Dedifferentiated amniotic fluid mesenchymal stem cell (primary cell): ENCODE measurements around the gene ZNF219.

Source experiments
- DNase-seq: peaks from one replicate; pipeline ENCODE4 v3.0.0-alpha.2; 2016; ENCODE audit errors: extremely low spot score

The ZNF219 gene

GRCh38 chr14:21069388-21070082 is 28.9 kb downstream of the ZNF219 start:
- no peak for DNase-seq

DNA sequence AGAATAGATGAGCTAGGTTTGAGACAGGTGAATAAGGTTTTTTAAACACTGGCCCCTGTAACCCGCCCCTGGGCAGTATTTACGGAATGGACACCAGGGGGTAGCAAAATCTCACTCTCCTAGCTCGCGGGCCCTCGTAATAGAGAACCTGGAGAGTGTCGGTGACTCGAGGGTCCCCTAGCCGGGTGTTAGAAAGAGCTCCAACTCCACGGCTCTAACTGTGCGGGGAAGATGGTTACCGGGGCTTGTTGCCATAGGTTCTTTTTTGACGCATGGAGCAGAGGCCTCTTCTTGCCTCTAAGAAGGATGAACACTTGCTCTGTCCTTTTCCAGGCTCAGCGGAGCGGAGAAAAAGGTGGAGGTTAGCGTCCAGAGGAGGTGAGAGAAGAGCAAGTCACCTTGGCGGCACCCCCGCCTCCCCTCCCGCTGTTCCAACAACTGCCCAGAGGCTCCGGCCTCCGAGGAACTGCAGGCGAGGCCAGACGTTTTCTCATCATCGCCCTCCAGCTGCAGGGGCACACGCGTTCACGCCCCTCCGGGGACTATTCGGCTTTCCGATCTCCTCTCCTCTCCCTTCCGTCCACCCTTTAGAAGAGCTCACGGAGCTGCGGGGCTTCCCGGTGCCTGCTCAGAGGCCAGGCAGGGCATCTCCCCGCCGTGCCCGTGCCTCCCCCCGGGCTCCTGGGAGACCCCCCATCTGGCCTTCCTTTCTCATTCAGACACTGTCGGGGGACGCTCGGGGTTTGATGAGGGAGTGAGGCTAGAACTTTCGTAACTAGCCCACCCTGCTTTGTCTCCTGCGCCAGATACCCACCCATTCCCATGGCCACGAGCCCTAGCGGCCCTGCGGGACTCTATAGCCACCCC is 29.7 kb downstream of the ZNF219 start:
- DNase-seq: peak; percentile 47

DNA sequence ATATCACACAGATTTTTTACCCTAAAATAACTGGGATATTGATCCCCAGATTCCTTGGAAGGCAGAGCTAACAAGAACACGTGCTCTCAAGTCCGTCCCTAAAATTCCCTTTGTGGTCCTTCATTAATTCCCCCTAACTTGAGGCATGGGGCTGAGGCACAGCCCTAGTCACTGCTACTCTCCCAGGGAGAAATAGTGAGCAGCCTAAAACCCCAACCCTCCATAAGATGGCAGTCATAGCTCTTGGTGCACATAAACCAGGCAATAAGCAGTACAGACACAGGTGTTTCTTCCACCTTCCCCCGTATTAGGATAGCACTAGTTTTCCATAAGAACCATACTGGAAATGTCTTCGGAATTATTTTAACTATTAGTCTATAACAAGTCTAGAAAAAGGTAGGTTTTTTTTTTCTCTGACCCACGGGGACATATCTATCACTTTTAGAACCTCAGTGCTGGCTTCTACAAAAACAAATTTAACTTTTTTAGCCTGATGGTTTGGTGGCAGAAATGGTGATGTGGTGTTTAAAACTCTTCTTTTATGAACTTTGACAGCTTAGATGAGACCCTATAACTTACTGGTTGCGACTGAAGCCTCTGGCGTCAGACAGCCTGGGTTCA is 31.5 kb downstream of the ZNF219 start:
- DNase-seq: no peak

- peak; percentile 30 for DNase-seq
Observed at GRCh38 chr14:21063479-21063878, 35.0 kb downstream of the ZNF219 start.

- DNase-seq: no peak
Observed at GRCh38 chr14:21061347-21061668, 37.1 kb downstream of the ZNF219 start.

DNA sequence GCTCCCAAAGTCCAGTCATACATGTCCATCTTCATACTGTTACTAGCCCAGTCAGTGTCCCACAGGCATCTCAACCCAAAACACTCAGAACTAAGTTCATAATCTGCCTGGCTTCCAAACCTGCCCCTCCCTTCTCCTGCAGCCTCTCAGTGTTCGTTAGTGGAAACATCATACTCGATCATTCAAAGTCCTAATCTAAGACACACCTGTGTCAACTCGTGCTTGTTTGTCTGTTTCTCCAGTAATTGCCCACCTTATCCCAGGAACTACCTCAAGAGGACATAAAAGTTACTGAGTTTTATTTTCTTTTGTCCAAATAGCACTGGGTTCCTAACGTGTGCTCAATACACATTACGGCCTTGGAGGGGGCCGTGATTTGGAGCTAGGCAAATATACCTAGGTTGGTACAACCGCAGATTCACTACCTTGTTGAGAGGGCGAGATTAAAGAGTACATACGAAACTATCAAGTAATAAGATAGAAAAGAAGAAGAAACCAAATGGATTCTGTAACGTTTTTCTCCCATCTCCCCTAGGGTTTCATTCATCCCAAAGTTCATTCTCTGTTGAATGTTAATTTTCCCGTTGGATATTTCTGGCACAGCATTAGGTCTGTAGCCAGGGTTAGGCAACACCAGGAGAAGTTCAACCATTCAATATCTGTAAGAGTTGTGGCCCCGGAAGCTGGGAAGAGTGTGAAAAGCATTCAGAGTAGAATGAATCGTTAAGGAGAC is 37.7 kb downstream of the ZNF219 start:
- DNase-seq: no peak

DNA sequence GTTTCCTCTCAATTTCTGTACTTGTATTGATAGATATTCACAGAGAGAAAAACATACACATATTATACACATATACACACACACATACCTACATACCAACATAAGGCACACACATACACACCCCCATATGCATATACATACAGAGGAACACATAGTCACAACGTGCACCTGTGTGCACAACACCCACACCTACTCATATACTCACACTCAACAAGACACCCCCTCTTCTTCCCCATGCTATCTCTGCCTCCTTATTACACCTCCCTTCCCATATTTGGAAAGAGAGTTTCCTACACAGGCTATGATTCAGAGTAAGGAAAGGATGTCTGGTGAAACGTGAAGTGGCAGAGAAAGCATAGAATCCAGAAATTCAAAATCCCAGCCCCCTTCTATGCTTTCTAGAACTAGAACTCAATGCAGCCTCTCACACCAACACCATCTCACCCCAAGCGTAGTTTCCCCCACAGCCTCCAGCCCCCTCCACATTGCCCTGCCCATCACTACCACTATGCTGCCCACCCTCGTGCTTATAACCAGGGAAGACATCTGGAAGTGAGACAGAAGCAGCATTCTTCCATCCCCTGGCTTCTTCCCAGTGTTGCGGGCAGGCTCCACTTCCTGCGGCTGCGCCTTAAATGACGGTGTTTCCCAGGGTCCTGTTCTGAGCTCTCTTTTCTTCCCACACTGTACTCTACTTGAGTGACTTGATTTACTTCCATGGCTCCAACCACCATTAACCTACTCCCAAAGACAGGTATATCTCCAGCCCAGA is 38.4 kb downstream of the ZNF219 start:
- no peak for DNase-seq

GRCh38 chr14:21058903-21059302 is 39.6 kb downstream of the ZNF219 start:
- DNase-seq: no peak

DNA sequence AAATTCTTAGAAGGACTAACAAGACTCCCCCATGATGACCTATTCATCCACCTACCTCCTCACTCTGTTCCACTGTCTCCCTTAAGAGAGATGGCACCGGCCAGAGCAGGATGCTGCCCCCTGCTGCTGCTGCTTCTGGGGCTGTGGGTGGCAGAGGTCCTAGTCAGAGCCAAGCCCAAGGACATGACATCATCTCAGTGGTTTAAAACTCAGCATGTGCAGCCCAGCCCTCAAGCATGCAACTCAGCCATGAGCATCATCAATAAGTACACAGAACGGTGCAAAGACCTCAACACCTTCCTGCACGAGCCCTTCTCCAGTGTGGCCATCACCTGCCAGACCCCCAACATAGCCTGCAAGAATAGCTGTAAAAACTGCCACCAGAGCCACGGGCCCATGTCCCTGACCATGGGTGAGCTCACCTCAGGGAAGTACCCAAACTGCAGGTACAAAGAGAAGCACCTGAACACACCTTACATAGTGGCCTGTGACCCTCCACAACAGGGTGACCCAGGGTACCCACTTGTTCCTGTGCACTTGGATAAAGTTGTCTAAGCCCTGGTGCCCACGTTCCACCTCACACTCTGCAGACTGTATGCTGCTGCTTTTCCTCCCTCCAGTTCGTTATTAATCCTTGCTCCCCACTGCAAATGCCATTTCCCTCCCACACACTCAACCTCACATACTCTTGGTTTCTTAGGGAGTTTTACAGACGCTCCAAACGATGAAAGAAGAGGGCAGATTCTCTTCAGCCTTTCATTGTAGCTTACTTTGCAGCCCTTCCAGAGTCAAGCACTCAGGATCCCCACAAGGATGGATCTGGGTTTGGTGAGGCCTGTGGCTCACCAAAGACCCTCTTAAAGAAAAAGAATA is 40.4 kb downstream of the ZNF219 start, which contains the start of gene RNASE8:
Gene RNASE8 (plus strand): TSS at position 20 of the 873 bp plus-strand sequence. CDS start 71 bp downstream, at position 91.
- DNase-seq: no peak

DNA sequence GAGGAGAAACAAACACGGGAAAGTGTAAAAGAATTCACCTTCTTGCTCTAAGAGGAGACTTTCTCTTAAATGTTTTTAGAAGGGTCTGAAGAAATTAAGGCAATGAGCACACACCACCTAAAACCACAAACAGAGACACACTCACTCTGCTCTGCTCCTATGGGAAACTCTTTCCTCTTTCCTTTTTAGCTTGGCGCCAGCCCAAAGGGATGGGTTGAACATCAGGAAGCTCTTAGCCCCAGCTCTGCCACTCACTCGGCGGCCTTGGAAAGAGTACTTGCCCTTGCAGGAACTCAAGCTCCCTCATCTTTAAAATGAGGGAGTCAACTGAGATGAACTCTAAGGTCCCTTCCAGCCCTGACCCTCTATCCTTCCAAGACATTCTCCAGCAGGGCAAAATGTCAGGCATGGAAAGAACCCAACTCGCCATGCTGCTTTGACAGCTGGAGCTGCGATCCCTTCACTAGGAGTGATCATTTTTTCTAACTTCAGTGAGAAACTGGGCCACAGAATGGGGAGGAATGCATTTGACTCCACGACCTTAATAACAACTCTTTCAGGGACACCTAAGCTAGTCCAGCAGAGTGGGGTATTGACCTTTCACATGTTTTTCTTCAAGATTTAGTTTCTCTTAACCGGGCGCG is 41.8 kb downstream of the ZNF219 start:
- DNase-seq: no peak

GRCh38 chr14:21055432-21056117 is 42.9 kb downstream of the ZNF219 start:
- DNase-seq: no peak

- DNase-seq: no peak
Observed at GRCh38 chr14:21054768-21055145, 43.7 kb downstream of the ZNF219 start.

DNA sequence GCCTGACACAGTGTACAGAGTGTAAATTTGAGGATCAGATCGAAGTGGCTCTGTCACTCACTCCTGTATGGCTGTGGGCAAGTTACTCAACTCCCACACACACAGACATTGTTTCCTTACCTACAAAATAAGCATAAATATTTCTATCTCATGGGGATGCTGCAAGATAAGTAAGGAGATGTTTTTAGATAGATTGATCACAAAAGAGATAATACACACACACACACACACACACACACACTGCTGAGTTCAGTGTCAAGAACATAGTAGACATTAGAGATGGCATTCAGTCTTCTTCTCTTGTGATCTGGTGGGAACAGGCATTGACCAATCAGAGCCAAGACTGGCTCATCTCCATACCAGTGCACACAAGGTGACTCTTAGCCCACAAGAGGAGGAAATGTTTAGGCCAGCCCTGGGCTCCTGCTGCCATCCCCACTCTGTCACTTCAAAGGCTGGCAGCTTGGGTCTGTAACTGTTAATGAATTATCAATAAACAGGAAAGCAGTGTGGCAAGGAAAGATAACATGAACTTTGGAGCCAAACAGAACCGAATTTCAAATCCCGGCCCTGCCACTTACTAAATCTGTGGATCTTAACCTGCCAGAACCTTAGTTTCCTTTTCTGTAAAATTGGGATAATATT is 44.2 kb downstream of the ZNF219 start:
- DNase-seq: no peak

DNA sequence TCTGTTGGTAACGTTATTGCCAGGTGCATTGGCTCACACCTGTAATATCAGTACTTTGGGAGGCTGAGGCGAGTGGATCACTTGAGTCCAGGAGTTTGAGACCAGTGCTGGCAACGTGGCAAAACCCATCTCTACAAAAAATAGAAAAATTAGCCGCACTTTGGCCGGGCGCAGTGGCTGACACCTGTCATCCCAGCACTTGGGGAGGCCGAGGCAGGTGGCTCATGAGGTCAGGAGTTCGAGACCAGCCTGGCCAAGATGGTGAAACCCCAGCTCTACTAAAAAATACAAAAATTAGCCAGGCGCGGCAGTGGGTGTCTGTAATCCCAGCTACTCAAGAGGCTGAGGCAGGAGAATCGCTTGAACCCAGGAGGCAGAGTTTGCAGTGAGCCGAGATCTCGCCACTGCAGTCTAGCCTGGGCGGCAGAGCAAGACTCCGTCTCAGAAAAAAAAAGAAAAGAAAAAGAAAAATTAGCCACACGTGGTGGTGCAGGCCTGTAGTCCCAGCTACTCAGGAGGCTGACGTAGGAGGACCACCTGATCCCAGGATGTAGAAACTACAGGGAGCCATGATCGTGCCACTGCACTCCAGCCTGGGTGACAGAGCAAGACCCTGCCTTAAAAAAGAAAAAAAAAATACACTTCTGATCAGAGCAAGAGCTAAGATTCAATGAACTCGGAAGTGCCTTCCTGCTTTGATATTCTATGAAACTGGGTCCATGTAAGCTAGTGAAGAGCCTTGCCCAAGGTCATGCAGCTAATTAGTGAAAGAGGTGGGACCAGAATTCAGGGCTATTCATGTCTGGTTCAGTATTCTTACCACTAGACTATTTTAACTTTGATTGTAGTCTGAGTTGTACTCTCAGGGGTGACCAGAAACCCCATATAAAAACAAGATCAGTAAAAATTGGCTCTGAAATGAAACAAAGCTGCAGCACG is 45.0 kb downstream of the ZNF219 start:
- DNase-seq: no peak

DNA sequence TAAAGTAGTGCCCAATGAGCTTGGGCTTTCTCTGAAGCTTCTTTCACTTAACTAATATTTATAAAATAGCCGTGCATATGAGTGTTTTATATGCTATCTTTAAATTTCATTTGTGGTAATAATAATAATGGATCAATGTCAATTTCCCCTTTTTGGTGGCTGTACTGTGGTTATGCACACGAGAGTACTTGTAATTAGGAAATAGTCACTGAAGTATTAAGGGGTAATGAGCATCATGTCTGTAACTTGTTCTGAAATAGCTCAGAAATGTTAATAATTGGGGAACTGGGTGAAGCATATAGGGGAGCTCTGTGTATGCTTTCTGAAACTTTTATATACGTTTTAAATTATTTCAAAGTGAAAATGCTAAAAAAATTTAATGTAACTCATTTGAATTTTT is 47.9 kb downstream of the ZNF219 start:
- DNase-seq: no peak

DNA sequence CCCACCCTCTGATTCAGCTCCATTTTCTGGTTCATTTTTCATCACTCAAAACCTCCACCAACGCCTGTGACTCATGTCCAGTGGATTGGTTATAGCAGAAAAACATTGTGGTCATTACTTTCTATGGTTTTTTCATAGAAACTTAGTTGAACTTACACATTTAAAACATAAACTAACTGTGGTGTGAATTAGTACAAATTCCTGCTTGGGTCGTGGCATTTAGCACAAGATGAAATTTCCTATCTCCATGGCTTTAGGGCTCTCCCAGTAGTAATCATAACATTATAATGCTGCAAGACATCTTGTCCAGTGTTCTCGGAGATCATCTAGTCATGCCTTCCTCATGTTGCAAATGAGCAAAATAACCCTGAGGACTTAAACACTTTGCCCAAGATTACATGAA is 49.2 kb downstream of the ZNF219 start:
- DNase-seq: no peak

GRCh38 chr14:21048638-21049037 is 49.8 kb downstream of the ZNF219 start:
- DNase-seq: no peak

DNA sequence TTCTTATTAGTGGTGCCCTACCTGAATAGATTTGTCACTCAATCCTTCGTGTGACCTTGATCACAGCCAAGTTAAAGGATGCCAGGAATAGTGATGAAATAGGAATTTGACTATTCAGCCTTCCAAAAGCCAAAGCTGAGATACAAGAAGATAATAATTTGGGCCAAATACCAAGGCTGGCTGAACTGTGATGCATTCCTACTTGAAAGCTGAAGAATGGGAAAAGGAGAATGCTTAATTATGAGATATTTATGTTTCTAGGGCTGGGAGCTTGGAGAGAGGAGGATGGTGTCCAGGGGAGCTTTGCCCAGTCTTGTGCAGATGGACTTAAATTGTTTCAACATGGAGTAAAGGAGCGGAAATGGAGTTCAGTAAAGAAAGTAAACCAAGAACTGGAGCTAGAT is 51.1 kb downstream of the ZNF219 start:
- no peak for DNase-seq
